OCI-LY3 (cell line): Measurements from ENCODE around the gene TANGO6.

Experiments used
- CTCF ChIP-seq: fragments of 200-600, 300-600 bp; sonication (generic); IDR thresholded peaks from 2 replicates; pipeline ENCODE4 v1.5.1; 2014; ENCODE audit warnings: antibody characterized with exemption, low read length, low read depth
- EZH2phosphoT487 ChIP-seq: fragments of 200-600 bp; shearing (Covaris generic); IDR thresholded peaks from 2 replicates; pipeline ENCODE4 v1.6.1; 2018; ENCODE audit warnings: antibody characterized with exemption, mixed run types, low read depth

- TF ChIP-seq CTCF (no peak), EZH2phosphoT487 (no peak)
These were observed 129.4 kb downstream of the TANGO6 start for GRCh38 chr16:68972720-68973119.
